Gastroesophageal sphincter (tissue), 4 donors: ENCODE measurements around the gene ZNF436. TPM values are rescaled to one million over a fixed set of nuclear protein-coding genes. Genes with fewer than 3 reads are reported as not detected.

Experiments used
- ATAC-seq: fragments of 150-250 bp; one replicate; pipeline ENCODE4 v1.9.1; 2016; ENCODE audit warnings: mild to moderate bottlenecking, moderate library complexity
- H3K27ac ChIP-seq, 4 donors: fragments of 200-600 bp; sonication (generic) in 3 of 4; 1 replicate in 3 of 4; 2 replicates in 1 of 4; pipeline ENCODE4 v1.5.1; 2016 to 2019
- H3K27me3 ChIP-seq: fragments of 200-600 bp; sonication (generic); one replicate; pipeline ENCODE4 v1.5.1; 2019
- H3K36me3 ChIP-seq, 2 donors: fragments of 200-600 bp; sonication (generic); one replicate each; pipeline ENCODE4 v1.5.1; 2019; ENCODE audit warnings: control low read depth in 1 of 2
- H3K4me1 ChIP-seq, 3 donors: fragments of 200-600 bp; sonication (generic); 1 replicate in 2 of 3; 2 replicates in 1 of 3; pipeline ENCODE4 v1.5.1; 2016 to 2019; ENCODE audit warnings: control low read depth in 2 of 3
- H3K4me3 ChIP-seq, 2 donors: fragments of 200-600 bp; sonication (generic); one replicate each; pipeline ENCODE4 v1.5.1; 2019; ENCODE audit warnings: mild to moderate bottlenecking in 1 of 2, moderate library complexity in 1 of 2
- H3K9me3 ChIP-seq, 3 donors: fragments of 200-600 bp; sonication (generic); one replicate each; pipeline ENCODE4 v1.5.1; 2017 to 2019; ENCODE audit warnings: control low read depth in 2 of 3
- EP300 ChIP-seq: sonication (generic); formaldehyde crosslinking; IDR thresholded peaks from one replicate; pipeline ENCODE4 v1.6.1; 2017; ENCODE audit warnings: antibody characterized with exemption, mild to moderate bottlenecking
- POLR2A ChIP-seq, 2 donors: fragments of 450-650 bp; IDR thresholded peaks; one replicate each; pipeline ENCODE4 v1.6.1; 2017; ENCODE audit warnings: antibody characterized with exemption in 2 of 2, mild to moderate bottlenecking in 2 of 2, moderate library complexity in 1 of 2
- POLR2AphosphoS5 ChIP-seq: sonication (generic); formaldehyde crosslinking; IDR thresholded peaks from one replicate; pipeline ENCODE4 v1.6.1; 2017; ENCODE audit warnings: antibody characterized with exemption
- WGBS, 2 donors: methylation state at CpG; one replicate each; pipeline ENCODE4 v1.1.5; 2018; ENCODE audit warnings: low coverage in 1 of 2; 5-methylcytosine and 5-hydroxymethylcytosine counted together
- total RNA-seq, 4 donors: library from RNA; depleted of rRNA; stranded (reverse); fragments of >200 nt; gene quantifications; one replicate each; pipeline ENCODE4 v1.1.0, GENCODE V29; 2016
- TF ChIP-seq, protein P1 (sequence below), 4 experiments: fragments of 200-600 bp in 2 of 4; fragments of 450-650 bp in 2 of 4; sonication (generic) in 1 of 4; IDR thresholded peaks; one replicate each; pipeline ENCODE4 v1.5.1; 2017 to 2019; ENCODE audit warnings: antibody characterized with exemption in 4 of 4, mild to moderate bottlenecking in 2 of 4, moderate library complexity in 2 of 4

ZNF436 gene
- total RNA-seq, 4 donors from 2014 or later: 14.9 to 18.8 (median 16.6) TPM

DNA sequence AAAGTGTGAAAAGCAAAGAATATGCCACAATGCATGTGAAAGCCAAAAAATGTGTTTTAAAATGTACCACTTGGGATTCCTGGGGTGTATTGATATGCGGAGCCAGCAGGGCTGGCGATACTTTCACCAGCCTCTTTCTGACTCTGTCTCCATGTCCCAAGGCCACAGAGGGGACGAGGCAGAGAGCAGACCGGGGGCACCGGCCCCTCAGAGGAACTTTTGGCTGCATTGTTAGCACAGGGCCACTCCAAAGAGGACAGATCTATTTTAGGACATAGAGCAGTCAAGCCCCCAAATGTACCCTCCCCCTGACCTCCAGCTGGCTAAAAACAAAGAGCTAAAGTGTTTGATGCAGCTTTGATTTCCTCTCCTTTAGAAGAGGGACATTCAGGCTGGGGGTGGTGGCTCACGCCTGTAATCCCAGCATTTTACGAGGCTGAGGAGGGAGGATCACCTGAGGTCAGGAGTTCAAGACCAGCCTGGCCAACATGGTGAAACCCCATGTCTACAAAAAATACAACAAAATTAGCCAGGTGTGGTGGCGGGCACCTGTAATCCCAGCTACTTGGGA lies 25.6 kb upstream of the ZNF436 start:
- 43 to 50% methylated on average over 5 to 8 of the region's 8 CpGs for WGBS, 2 donors
- peak overlapping the region; percentile 3 to 81 (median 78) for H3K27ac ChIP-seq
- no peak overlapping the region for H3K4me3 ChIP-seq
- H3K36me3 ChIP-seq: peaks cover 0 to 55% of the 10 kb centered on the region in 2 donors
- TF ChIP-seq EP300: no peak
- TF ChIP-seq POLR2A (IDR thresholded peaks at IDR 0.05): no peak
- no peak for TF ChIP-seq POLR2AphosphoS5
- TF ChIP-seq, protein P1, sequence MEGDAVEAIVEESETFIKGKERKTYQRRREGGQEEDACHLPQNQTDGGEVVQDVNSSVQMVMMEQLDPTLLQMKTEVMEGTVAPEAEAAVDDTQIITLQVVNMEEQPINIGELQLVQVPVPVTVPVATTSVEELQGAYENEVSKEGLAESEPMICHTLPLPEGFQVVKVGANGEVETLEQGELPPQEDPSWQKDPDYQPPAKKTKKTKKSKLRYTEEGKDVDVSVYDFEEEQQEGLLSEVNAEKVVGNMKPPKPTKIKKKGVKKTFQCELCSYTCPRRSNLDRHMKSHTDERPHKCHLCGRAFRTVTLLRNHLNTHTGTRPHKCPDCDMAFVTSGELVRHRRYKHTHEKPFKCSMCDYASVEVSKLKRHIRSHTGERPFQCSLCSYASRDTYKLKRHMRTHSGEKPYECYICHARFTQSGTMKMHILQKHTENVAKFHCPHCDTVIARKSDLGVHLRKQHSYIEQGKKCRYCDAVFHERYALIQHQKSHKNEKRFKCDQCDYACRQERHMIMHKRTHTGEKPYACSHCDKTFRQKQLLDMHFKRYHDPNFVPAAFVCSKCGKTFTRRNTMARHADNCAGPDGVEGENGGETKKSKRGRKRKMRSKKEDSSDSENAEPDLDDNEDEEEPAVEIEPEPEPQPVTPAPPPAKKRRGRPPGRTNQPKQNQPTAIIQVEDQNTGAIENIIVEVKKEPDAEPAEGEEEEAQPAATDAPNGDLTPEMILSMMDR (IDR thresholded peaks at IDR 0.05): no peak
- no peak for ATAC-seq
- H3K27me3 ChIP-seq: no peaks in the 10 kb centered on the region
- H3K4me1 ChIP-seq: peaks cover 0 to 33% (median 14%) of the 10 kb centered on the region in 3 donors
- H3K9me3 ChIP-seq: no peaks in the 10 kb centered on the region

DNA sequence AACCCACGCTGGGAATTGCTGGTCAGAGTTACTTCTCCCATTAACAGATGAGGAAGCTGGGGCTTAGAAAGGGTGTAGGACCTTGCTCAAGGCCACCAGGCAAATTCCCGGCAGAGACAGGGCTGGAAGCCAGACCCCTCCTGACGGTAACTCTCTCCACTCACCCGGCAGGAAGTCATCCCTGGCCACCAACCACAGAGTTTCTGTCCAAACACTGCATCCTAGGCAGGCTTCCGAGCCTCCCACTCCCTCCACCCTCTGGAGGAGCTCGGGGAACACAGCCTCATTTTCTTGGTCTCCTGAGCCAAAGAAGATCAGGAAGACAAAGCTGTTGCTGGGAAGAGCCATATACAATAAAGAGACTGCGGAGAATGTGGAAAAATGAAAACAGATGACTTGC lies 25.0 kb upstream of the ZNF436 start:
- peaks cover 0 to 56% of the 10 kb centered on the region in 2 donors for H3K36me3 ChIP-seq
- no peaks in the 10 kb centered on the region for H3K9me3 ChIP-seq
- H3K4me3 ChIP-seq: no peak overlapping the region
- peaks cover 0 to 28% (median 14%) of the 10 kb centered on the region in 3 donors for H3K4me1 ChIP-seq
- H3K27ac ChIP-seq: peak overlapping the region in 3 of 4 donors; percentile 78 to 81 (median 79)
- WGBS, 2 donors: 12 to 23% methylated on average over 2 to 6 of the region's 7 CpGs
- TF ChIP-seq POLR2AphosphoS5: peak; percentile 79
- no peak for TF ChIP-seq POLR2A (IDR thresholded peaks at IDR 0.05)
- TF ChIP-seq, protein P1 (IDR thresholded peaks at IDR 0.05): no peak
- no peak for TF ChIP-seq EP300
- H3K27me3 ChIP-seq: no peaks in the 10 kb centered on the region
- ATAC-seq: peak; percentile 94

DNA sequence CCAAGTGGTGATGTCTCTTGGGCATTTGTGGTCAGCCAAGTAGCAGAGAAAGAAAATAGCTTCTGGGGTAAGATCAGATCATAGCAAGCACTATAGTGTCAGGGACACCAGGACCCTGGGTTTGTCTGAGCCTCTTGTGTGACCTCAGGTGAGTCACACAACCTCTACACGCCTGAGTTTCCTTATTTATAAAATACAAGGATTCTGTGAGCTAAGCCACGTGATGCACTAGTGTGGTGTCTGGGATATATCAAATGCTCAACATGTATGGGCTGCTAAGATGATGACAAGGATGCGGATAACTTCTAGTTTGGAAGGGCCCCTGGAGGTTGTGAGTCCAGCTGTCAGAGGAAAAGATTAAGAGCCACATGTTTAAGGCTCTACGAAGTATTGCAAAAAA lies 24.5 kb upstream of the ZNF436 start:
- WGBS, 2 donors: 22 to 33% methylated on average over 4 of the region's 4 CpGs
- Histone ChIP-seq H3K36me3 (peaks cover 0 to 57% of the 10 kb centered on the region in 2 donors), H3K27me3 (no peaks in the 10 kb centered on the region), H3K27ac (peak overlapping the region in 3 of 4 donors; percentile 78 to 81 (median 79)), H3K9me3 (no peaks in the 10 kb centered on the region), H3K4me3 (no peak overlapping the region), H3K4me1 (peaks cover 0 to 28% (median 14%) of the 10 kb centered on the region in 3 donors)
- peak; percentile 50 for ATAC-seq
- TF ChIP-seq, protein P1 (IDR thresholded peaks at IDR 0.05): no peak
- TF ChIP-seq POLR2A (IDR thresholded peaks at IDR 0.05) (no peak), EP300 (no peak), POLR2AphosphoS5 (no peak)

GRCh38 chr1:23393706-23394105 lies 24.1 kb upstream of the ZNF436 start:
- WGBS, 2 donors: 40% methylated on average over 1 of the region's 15 CpGs; no CpG with 5 or more reads in 1 of the 2 donors
- H3K27ac ChIP-seq: peak overlapping the region in 3 of 4 donors; percentile 78 to 81 (median 79)
- no peak overlapping the region for H3K4me3 ChIP-seq
- peak; percentile 61 for ATAC-seq
- H3K36me3 ChIP-seq: peaks cover 0 to 57% of the 10 kb centered on the region in 2 donors
- TF ChIP-seq EP300: no peak
- no peak for TF ChIP-seq POLR2A (IDR thresholded peaks at IDR 0.05)
- TF ChIP-seq POLR2AphosphoS5: no peak
- TF ChIP-seq, protein P1 (IDR thresholded peaks at IDR 0.05): no peak
- H3K9me3 ChIP-seq: no peaks in the 10 kb centered on the region
- peaks cover 0 to 28% (median 14%) of the 10 kb centered on the region in 3 donors for H3K4me1 ChIP-seq
- no peaks in the 10 kb centered on the region for H3K27me3 ChIP-seq
